A673 (cell line): Measurements from ENCODE around the gene SNAP23.

Experiments used
- EZH2 ChIP-seq: fragments of 200-600 bp; sonication (generic); IDR thresholded peaks from 2 replicates; pipeline ENCODE4 v1.6.1; 2017; ENCODE audit warnings: borderline replicate concordance, low read depth, mild to moderate bottlenecking, mixed read lengths, antibody characterized with exemption, low read length; ENCODE audit not compliant: poor library complexity, severe bottlenecking
- TF ChIP-seq, protein P1 (sequence below): fragments of 300-800, 200-600 bp; sonication (generic); conservative IDR thresholded peaks from 2 replicates; pipeline ENCODE4 v1.5.1; 2017; ENCODE audit warnings: low read depth, mild to moderate bottlenecking, antibody characterized with exemption, low read length, moderate library complexity, mixed read lengths

DNA sequence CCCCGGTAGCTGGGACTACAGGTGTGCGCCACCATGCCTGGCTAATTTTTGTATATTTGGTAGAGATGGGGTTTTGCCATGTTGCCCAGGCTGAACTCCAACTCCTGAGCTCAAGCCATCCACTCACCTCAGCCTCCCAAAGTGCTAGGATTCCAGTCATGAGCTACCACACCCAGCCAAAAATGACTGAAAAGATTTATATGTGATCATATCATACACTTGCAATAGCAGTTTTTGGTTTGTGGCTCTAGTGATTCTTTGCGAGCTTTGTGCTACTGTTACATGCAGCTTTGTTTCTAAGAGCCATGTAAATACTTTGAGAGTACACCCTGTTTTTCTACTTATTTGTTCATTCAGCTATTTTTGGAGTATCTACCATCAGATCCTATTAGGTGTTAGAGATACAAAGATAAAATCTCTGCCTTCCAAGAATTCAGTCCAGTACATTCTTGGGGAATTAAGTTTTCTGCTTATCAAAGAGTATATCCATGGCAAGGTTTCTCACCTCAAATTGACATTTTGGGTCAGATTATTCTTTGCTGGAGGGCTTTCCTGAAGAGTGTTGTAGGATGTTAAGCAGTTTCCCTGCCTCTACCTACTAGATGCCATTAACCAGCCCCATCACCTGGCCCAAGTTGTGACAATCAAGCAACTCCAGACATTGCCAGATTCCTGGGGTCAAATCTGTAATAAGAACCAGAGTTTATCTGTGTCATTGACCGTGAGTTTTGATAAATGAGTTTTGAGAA is 15.0 kb downstream of the SNAP23 start:
- no peak for TF ChIP-seq EZH2
- TF ChIP-seq, protein P1, sequence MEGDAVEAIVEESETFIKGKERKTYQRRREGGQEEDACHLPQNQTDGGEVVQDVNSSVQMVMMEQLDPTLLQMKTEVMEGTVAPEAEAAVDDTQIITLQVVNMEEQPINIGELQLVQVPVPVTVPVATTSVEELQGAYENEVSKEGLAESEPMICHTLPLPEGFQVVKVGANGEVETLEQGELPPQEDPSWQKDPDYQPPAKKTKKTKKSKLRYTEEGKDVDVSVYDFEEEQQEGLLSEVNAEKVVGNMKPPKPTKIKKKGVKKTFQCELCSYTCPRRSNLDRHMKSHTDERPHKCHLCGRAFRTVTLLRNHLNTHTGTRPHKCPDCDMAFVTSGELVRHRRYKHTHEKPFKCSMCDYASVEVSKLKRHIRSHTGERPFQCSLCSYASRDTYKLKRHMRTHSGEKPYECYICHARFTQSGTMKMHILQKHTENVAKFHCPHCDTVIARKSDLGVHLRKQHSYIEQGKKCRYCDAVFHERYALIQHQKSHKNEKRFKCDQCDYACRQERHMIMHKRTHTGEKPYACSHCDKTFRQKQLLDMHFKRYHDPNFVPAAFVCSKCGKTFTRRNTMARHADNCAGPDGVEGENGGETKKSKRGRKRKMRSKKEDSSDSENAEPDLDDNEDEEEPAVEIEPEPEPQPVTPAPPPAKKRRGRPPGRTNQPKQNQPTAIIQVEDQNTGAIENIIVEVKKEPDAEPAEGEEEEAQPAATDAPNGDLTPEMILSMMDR, result no peak
